ENCODE data around the gene PABPN1L.

GRCh38 chr16:88835383-88835782 is 31.1 kb downstream of the PABPN1L start:
- TF ChIP-seq CTCF (CRISPR knock-in tag; IDR thresholded peaks at IDR 0.05) (no peak), CHD2 (IDR thresholded peaks at IDR 0.05; ENCODE audit: low read depth, low read length) (no peak), ZNF891 (CRISPR knock-in tag; IDR thresholded peaks at IDR 0.05) (no peak), HDAC6 (IDR thresholded peaks at IDR 0.05; ENCODE audit: low read depth, low read length) (no peak), EP300 (IDR thresholded peaks at IDR 0.05; ENCODE audit: low read depth in 2 of 2, low read length in 2 of 2) (no peak), EP300 (CRISPR knock-in tag; IDR thresholded peaks at IDR 0.05; ENCODE audit: borderline replicate concordance) (no peak)

All from HepG2 (cell line).